ENCODE results near the gene TBC1D32.
"Not testable (repeated sequence)": the region's sequence is repeated elsewhere in the genome, so short reads cannot be mapped to it uniquely, and the experiment has no call there.

Gene TBC1D32

GRCh38 chr6:121106962-121107361 lies 227.3 kb downstream of the TBC1D32 start:
- no peak for DNase-seq (ENCODE audit: low spot score)

GRCh38 chr6:121105461-121105860 lies 228.8 kb downstream of the TBC1D32 start:
- no peak for DNase-seq (ENCODE audit: low spot score)

GRCh38 chr6:121093928-121094327 lies 240.4 kb downstream of the TBC1D32 start:
- no peak for DNase-seq (ENCODE audit: low spot score)

GRCh38 chr6:121090492-121090891 lies 243.8 kb downstream of the TBC1D32 start:
- no peak for DNase-seq (ENCODE audit: low spot score)

GRCh38 chr6:121086876-121087275 lies 247.4 kb downstream of the TBC1D32 start:
- DNase-seq (ENCODE audit: low spot score), result no peak

- no peak for DNase-seq (ENCODE audit: low spot score)
Measured at GRCh38 chr6:121076119-121076518, 258.2 kb downstream of the TBC1D32 start.

- DNase-seq (ENCODE audit: low spot score), result not testable (repeated sequence)
Measured at GRCh38 chr6:121068749-121069148, 265.5 kb downstream of the TBC1D32 start.

- DNase-seq (ENCODE audit: low spot score), result no peak
Measured at GRCh38 chr6:121067381-121067780, 266.9 kb downstream of the TBC1D32 start.

- no peak for DNase-seq (ENCODE audit: low spot score)
Measured at GRCh38 chr6:121064345-121064744, 269.9 kb downstream of the TBC1D32 start.

- peak; percentile 47 for DNase-seq (ENCODE audit: low spot score)
Measured at GRCh38 chr6:121055572-121056163, 278.6 kb downstream of the TBC1D32 start.

GRCh38 chr6:121048593-121048992 lies 285.7 kb downstream of the TBC1D32 start:
- DNase-seq (ENCODE audit: low spot score), result not testable (repeated sequence)

GRCh38 chr6:121044905-121045304 lies 289.4 kb downstream of the TBC1D32 start:
- not testable (repeated sequence) for DNase-seq (ENCODE audit: low spot score)

- not testable (repeated sequence) for DNase-seq (ENCODE audit: low spot score)
Measured at GRCh38 chr6:121043706-121044105, 290.6 kb downstream of the TBC1D32 start.

- not testable (repeated sequence) for DNase-seq (ENCODE audit: low spot score)
Measured at GRCh38 chr6:121043211-121043610, 291.1 kb downstream of the TBC1D32 start.

- DNase-seq (ENCODE audit: low spot score), result no peak
Measured at GRCh38 chr6:121042766-121043165, 291.5 kb downstream of the TBC1D32 start.

- DNase-seq (ENCODE audit: low spot score), result no peak
Measured at GRCh38 chr6:121040831-121041230, 293.4 kb downstream of the TBC1D32 start.

- no peak for DNase-seq (ENCODE audit: low spot score)
Measured at GRCh38 chr6:121033091-121033490, 301.2 kb downstream of the TBC1D32 start.

GRCh38 chr6:121032268-121033006 lies 301.8 kb downstream of the TBC1D32 start:
- no peak for DNase-seq (ENCODE audit: low spot score)
